GM19395 (cell line): ENCODE data around the gene YAF2.
"Not testable (repeated sequence)": the region's sequence is repeated elsewhere in the genome, so short reads cannot be mapped to it uniquely, and the experiment has no call there.

Experiments used
- ATAC-seq: cut with Tn5 transposase; IDR thresholded peaks from one replicate; pipeline ENCODE4 v1.9.1; 2021; ENCODE audit warnings: mild to moderate bottlenecking, moderate library complexity; ENCODE audit not compliant: unreplicated experiment

The YAF2 gene

GRCh38 chr12:42199007-42199406 lies 39.0 kb downstream of the YAF2 start:
- ATAC-seq = no peak

GRCh38 chr12:42196723-42197603 lies 41.1 kb downstream of the YAF2 start:
- no peak for ATAC-seq

GRCh38 chr12:42192686-42193085 lies 45.4 kb downstream of the YAF2 start:
- ATAC-seq = no peak

DNA sequence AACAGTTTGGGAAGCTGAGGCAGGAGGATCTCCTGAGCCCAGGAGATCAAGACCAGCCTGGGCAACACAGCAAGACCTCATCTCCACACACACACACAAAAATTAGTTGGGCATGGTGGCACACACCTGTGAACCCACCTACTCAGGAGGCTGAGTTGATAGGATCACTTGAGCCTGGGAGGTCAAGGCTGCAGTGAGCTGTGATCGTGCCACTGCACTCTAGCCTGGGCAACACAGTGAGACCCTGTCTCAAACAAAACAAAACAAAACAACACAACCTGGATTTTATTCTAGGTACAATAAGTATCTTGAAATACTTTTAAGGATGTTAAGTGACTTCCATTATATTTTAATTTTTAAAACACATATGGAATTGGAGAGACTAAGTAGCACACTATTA lies 45.8 kb downstream of the YAF2 start:
- ATAC-seq = no peak

DNA sequence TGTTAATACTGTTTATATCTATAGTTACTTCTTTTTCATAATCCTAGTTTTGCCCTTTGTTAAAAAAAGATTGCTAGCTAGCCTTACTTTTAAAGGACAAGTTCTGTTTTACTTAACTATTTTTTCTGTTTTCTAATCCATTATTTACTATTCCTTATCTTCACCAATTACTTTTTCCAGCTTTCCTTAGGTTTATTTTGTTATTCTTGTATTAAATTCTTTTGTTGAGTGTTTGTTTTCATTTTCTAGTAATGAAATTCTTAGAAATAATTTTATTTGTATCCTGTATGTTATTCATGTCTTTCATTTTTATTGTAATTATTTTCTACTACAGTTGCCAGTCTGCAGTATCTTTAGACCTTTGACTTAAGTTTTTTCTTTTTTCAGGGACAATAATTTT lies 47.7 kb downstream of the YAF2 start:
- no peak for ATAC-seq

GRCh38 chr12:42188275-42188674 lies 49.8 kb downstream of the YAF2 start:
- not testable (repeated sequence) for ATAC-seq

DNA sequence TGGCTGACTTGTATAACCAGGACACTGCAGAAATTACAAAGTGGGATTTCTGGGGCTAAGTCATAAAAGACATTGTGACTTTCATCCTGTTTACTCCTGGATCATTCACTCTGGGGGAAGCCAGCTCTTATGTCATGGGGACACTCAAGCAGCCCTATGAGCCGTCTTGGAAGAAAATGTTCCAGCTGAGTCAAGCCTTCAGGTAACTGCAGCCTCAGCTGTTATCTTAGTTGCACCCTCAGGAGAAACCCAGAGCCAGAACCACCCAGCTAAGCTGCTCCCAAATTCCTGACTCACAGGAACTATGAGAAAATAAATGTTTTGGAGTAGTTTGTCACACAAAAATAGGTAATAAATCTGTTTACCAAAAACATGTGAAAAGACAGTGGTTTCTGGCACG lies 50.2 kb downstream of the YAF2 start:
- no peak for ATAC-seq

DNA sequence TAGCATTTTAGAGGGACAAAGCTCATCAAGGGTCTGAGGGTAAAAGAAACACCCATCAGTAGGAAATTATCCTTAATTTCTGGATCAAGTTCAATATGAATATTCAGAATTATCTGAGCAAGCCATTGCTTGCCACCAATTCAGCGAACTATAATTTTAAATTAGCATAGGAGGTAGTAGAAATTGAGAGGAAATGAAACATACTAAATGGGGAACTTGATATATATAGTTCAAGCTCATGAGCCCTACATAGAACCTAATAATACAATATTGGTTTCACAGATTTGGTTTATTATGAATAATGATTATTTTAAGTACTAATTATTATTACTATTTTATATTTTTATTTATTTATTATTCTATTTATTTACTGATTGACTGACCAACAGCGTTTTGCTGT lies 51.3 kb downstream of the YAF2 start:
- ATAC-seq = no peak

- no peak for ATAC-seq
Observed at GRCh38 chr12:42182394-42182793, 55.7 kb downstream of the YAF2 start.

DNA sequence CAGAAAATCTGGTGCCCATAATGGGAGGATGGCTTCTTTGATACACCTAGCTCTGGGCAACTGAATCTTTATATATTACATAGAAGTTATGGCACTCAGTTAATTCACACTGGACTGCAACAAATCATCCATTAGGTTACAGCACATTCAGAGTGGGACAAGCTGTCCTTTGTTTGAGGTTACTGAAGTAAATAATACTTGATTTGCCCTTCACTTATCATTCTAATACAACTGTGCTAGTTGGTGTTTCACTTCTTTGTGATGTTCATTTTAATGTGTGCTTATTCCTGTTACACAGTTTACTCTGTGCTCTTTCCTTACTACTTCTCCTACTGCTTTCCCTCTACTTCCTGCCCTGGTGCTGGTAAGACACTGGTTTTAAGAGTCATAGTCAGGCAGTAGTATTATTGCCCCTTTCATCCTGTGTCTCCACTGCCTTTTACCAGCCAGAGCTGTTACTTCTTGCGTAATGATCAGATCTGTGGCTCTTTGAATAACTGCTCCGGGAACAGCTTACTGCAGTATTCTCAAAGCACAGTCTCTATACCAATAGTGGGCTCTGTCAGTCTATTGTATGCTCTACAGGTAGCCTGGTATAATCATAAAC lies 57.0 kb downstream of the YAF2 start:
- no peak for ATAC-seq

- no peak for ATAC-seq
Observed at GRCh38 chr12:42178101-42178500, 59.9 kb downstream of the YAF2 start.

DNA sequence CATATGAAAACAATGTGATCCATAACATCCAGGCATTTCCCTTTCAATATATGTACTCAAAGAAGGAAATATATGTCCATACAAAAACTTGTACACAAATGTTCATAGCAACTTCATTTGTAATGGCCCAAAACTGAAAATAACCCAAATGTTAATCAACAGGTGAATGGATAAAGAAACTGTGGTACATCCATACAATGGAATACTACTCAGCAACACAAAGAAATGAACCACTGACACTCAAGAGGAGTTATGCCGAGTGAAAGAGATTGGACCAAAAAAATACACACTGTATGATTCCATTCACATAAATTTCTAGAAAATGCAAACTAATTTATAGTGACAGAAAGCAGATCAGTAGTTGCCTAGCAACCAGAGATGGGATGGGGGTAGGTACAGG lies 63.1 kb downstream of the YAF2 start:
- ATAC-seq = no peak

- ATAC-seq = no peak
Observed at GRCh38 chr12:42173961-42174521, 64.0 kb downstream of the YAF2 start.

DNA sequence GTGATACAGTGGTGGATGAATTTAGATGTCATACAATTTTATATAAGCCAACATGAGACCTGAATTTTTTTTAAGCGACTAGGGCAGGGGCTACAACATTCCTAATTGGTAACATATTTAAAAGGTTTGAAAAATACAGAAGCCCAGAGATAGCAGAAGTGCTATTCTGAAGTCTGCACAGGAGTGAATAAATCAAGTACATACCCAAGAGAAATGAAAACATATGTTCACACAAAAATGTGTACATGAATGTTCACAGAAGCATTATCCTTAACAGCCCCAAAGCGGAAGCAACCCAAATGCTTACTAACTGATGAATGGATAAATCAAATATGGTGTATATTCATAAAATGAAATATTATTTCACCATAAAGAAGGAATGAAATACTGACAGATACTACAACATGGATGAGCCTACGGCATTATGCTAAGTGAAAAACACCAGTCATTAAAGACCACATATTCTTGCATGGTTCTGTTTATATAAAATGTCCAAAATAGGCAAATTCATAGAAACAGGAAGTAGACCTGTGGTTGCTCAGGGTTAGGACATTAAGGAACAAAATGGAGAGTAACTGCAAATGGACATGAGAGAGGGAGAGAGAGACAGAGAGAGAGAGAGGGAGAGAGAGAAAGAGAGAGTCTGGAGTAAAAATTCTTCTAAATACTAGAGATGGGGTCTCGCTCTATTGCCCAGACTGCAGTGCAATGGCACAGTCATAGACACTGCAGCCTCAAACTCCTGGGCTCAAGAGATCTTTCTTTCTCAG lies 65.4 kb downstream of the YAF2 start:
- no peak for ATAC-seq

DNA sequence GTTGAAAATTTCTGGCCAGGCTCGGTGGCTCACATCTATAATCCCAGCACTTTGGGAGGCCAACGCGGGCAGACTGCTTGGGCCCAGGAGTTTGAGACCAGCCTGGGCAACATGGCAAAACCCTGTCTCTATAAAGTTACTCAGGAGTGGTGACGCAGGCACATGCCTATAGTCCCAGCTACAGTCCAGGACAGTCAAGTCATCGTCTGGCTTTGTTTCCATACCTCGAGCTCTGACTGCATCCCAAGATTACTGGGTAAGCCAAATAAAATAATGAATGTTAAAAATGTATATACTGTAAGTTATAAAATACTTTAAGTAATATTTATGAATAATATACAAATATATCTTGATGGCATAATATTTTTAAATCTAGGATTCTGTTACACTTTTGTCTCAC lies 70.3 kb downstream of the YAF2 start:
- no peak for ATAC-seq

DNA sequence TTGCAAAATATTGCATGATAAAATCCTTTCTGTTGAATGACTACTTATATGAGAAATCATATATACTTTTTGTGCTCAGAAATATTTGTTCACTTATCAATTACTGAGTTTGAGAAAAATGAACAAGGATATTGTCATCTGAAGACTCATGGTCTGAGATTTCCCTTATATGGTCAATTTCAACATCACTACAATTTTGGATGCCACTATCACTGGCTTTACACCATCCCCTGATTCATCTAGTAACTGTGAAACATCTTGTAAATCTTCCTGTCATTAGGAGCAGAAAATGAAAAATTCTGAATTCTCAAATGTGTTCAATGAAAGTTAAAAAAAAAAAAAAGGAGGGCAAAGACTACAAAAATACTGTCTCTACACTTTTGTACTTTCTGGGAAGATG lies 71.5 kb downstream of the YAF2 start:
- ATAC-seq = no peak

- no peak for ATAC-seq
Observed at GRCh38 chr12:42163913-42164312, 74.1 kb downstream of the YAF2 start.

DNA sequence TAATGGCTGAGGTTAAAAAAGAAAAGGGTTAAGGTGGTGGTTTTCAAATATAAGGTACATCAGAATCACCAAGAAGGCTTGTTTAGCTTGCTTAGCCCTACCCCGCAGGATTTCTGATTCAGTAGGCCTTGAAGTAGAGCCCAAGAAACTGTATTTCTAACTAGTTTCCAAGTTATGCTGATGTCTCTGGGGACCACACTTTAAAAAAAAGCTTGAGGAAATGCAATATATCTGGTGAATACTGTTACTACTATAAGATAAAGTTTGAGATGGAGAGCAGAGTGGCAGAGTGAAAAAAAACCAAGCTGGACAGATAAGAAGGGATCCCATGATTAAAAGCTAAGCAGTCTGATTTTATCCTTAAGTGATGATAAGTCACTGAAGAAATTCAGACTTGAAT lies 75.1 kb downstream of the YAF2 start:
- ATAC-seq = no peak

- ATAC-seq = no peak
Observed at GRCh38 chr12:42162193-42162592, 75.9 kb downstream of the YAF2 start.

GRCh38 chr12:42161529-42161928 lies 76.5 kb downstream of the YAF2 start:
- no peak for ATAC-seq

- ATAC-seq = no peak
Observed at GRCh38 chr12:42156232-42156631, 81.8 kb downstream of the YAF2 start.
